Smooth muscle cell (in vitro differentiated cells): ENCODE results near the gene PAPOLB. TPM values are rescaled to one million over a fixed set of nuclear protein-coding genes. Genes with fewer than 3 reads are reported as not detected.

ENCODE experiments used
- DNase-seq: peaks from one replicate; lab custom pipeline; 2025; ENCODE audit not compliant: unreplicated experiment; lab: John Stamatoyannopoulos, UW
- H2AFZ ChIP-seq: fragments of 200-600 bp; sonication (generic); 2 replicates; pipeline ENCODE4 v1.6.0; 2016; ENCODE audit warnings: antibody characterized with exemption, low read depth, mild to moderate bottlenecking
- H3F3A ChIP-seq: fragments of 200-600 bp; sonication (generic); 2 replicates; pipeline ENCODE4 v1.6.0; 2017; ENCODE audit warnings: antibody characterized with exemption, low read depth
- H3K27ac ChIP-seq: fragments of 200-600 bp; sonication (generic); 2 replicates; pipeline ENCODE4 v1.5.1; 2016; ENCODE audit warnings: low read depth, mild to moderate bottlenecking
- H3K27me3 ChIP-seq: fragments of 200-600 bp; sonication (generic); 2 replicates; pipeline ENCODE4 v1.6.1; 2016; ENCODE audit warnings: low read depth, mild to moderate bottlenecking
- H3K36me3 ChIP-seq: fragments of 200-600 bp; sonication (generic); 2 replicates; pipeline ENCODE4 v1.5.1; 2016; ENCODE audit warnings: low read depth
- H3K4me1 ChIP-seq: fragments of 200-600 bp; sonication (generic); 2 replicates; pipeline ENCODE4 v1.5.1; 2016; ENCODE audit warnings: low read depth
- H3K4me2 ChIP-seq: fragments of 200-600 bp; sonication (generic); 2 replicates; pipeline ENCODE4 v1.6.0; 2016; ENCODE audit warnings: mild to moderate bottlenecking
- H3K4me3 ChIP-seq: fragments of 200-600 bp; sonication (generic); 2 replicates; pipeline ENCODE4 v1.5.1; 2016; ENCODE audit warnings: mild to moderate bottlenecking
- H3K79me2 ChIP-seq: fragments of 200-600 bp; sonication (generic); 2 replicates; pipeline ENCODE4 v1.6.0; 2016; ENCODE audit warnings: low read depth, mild to moderate bottlenecking
- H3K9ac ChIP-seq: fragments of 200-600 bp; sonication (generic); 2 replicates; pipeline ENCODE4 v1.6.0; 2016; ENCODE audit warnings: low read depth
- H3K9me3 ChIP-seq: fragments of 200-600 bp; sonication (generic); replicated peaks from 2 replicates; pipeline ENCODE4 v1.5.1; 2016; ENCODE audit warnings: low read depth
- H4K20me1 ChIP-seq: fragments of 200-600 bp; sonication (generic); 2 replicates; pipeline ENCODE4 v1.6.0; 2016; ENCODE audit warnings: low read depth
- CTCF ChIP-seq: fragments of 200-600 bp; sonication (generic); IDR thresholded peaks from 2 replicates; pipeline ENCODE4 v1.5.1; 2017; ENCODE audit warnings: borderline replicate concordance, mild to moderate bottlenecking, antibody characterized with exemption; ENCODE audit not compliant: insufficient read depth, poor library complexity, severe bottlenecking
- WGBS: methylation state at CpG from one replicate; pipeline ENCODE4 v1.1.7; 2016; ENCODE audit warnings: low lambda C conversion rate; 5-methylcytosine and 5-hydroxymethylcytosine counted together
- polyA plus RNA-seq: library from polyadenylated mRNA; unstranded; fragments of >200 nt; fragmentation: Nextera tagmentation; extraction: Ambion mirVana; gene quantifications from 2 replicates; pipeline ENCODE4 v1.2.1, GENCODE V29; 2016
- total RNA-seq: library from RNA; depleted of rRNA; stranded (reverse); fragments of >200 nt; gene quantifications from 2 replicates; pipeline ENCODE4 v1.2.3, GENCODE V29; 2014

The PAPOLB gene
- total and polyA plus RNA-seq, 2 experiments from 2014 or later = 0.18 TPM; not detected in 1

DNA sequence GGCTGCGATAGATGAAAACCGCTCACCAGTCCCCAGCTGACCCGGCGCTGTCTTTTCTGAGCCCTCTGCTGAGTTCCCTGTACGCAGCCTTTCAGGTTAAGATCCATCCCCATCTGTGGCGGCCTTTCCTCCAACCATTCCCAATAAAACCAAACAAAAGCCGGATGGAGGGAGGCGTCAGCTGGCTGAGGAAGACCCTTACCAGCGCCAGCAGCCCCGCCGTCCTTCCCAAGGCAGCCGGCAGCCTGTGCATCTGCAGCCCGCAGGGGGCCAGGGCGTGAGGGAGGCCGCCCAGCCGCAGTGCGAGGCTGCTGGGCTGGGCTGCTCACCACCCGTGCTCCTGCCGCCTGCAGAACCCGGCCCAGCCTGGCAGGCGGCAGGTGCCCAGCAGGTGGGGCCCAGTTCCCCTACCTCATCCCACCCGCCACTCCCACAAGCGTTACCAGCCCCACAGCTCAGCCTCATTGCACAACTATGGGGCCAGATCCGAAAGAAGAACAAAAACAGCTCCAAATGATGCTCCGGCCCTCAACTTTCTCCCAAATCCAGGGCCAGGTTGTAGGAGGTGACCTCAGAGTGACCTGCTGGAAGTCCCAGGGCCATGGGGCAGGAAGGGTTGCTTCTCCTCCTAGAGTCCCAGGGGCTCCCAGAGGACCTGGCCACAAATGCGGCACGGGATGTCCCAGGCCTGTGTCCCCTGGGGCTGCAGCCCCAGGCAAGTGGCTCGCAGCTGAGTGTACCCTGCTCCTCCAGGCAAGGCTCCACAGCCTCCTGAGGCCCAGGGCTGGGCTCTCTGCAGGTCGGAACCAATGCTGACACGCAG is 23.8 kb downstream of the PAPOLB start:
- TF ChIP-seq CTCF = no peak
- H3K4me2 ChIP-seq = peak overlapping the region; percentile 60
- H3K4me1 ChIP-seq = peaks cover 6% of the 10 kb centered on the region
- H4K20me1 ChIP-seq = no peaks in the 10 kb centered on the region
- 73% methylated on average over 27 of the region's 30 CpGs for WGBS
- H3K79me2 ChIP-seq = no peaks in the 10 kb centered on the region
- DNase-seq = no peak
- H3K36me3 ChIP-seq = no peaks in the 10 kb centered on the region
- no peak overlapping the region for H3K9ac ChIP-seq
- H3F3A ChIP-seq = no peaks in the 10 kb centered on the region
- no peaks in the 10 kb centered on the region for H3K9me3 ChIP-seq
- H3K4me3 ChIP-seq = no peak overlapping the region
- H3K27me3 ChIP-seq = no peaks in the 10 kb centered on the region
- H2AFZ ChIP-seq = no peak overlapping the region
- no peak overlapping the region for H3K27ac ChIP-seq

GRCh38 chr7:4837041-4837802 is 24.6 kb downstream of the PAPOLB start:
- H3K79me2 ChIP-seq = no peaks in the 10 kb centered on the region
- H3K4me3 ChIP-seq = no peak overlapping the region
- H3K9me3 ChIP-seq = no peaks in the 10 kb centered on the region
- no peak overlapping the region for H3K27ac ChIP-seq
- no peaks in the 10 kb centered on the region for H4K20me1 ChIP-seq
- H3K9ac ChIP-seq = no peak overlapping the region
- peak overlapping the region; percentile 60 for H3K4me2 ChIP-seq
- H3F3A ChIP-seq = no peaks in the 10 kb centered on the region
- no peak overlapping the region for H2AFZ ChIP-seq
- DNase-seq = no peak
- no peaks in the 10 kb centered on the region for H3K27me3 ChIP-seq
- no peak for TF ChIP-seq CTCF
- H3K36me3 ChIP-seq = no peaks in the 10 kb centered on the region
- 48% methylated on average over 21 of the region's 22 CpGs for WGBS
- peaks cover 6% of the 10 kb centered on the region for H3K4me1 ChIP-seq

GRCh38 chr7:4836206-4836661 is 25.6 kb downstream of the PAPOLB start:
- Histone ChIP-seq H3F3A (no peaks in the 10 kb centered on the region), H3K27ac (no peak overlapping the region), H3K79me2 (no peaks in the 10 kb centered on the region), H4K20me1 (no peaks in the 10 kb centered on the region), H2AFZ (no peak overlapping the region), H3K4me2 (no peak overlapping the region), H3K36me3 (no peaks in the 10 kb centered on the region), H3K4me3 (no peak overlapping the region), H3K9me3 (no peaks in the 10 kb centered on the region), H3K27me3 (no peaks in the 10 kb centered on the region), H3K4me1 (peaks cover 6% of the 10 kb centered on the region), H3K9ac (no peak overlapping the region)
- TF ChIP-seq CTCF = no peak
- DNase-seq = no peak
- WGBS = 94% methylated on average over 30 of the region's 30 CpGs
